Superior temporal gyrus (tissue), 1 donor: ENCODE data around the gene CCL8.

ENCODE experiments used
- DNase-seq: peaks from one replicate; pipeline ENCODE4 v3.0.0-alpha.2; 2016; ENCODE audit errors: extremely low spot score

CCL8 gene

GRCh38 chr17:34367486-34368195 lies 48.4 kb downstream of the CCL8 start:
- DNase-seq: no peak

- no peak for DNase-seq
Measured at GRCh38 chr17:34368196-34368945, 49.1 kb downstream of the CCL8 start.

DNA sequence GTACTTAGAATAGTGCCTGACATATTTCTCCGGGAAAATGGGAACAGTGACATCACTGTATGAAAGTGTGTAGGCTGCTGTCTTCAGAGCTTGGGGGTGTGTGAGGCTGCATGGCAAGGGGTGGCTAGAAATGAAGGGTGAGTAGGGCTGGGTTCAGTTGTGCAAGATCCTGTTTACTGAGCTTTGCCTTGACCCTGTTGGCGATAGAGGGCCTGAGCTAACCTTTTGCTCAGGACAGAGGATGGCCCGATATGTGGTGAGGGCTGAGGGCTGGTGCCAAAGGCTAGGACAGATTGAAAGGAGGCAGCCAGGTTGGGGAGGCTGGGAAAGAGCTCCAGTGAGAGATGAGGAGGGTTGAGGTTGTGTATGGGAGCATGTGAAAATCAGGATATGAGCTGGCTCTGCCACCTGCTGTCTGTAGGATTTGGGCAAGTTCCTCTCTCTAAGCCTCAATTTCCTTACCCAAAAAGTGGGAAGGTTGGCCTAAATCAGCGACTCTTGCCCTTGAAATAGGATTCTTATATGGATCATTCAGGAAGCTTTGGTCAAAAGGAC lies 49.8 kb downstream of the CCL8 start:
- DNase-seq: no peak

DNA sequence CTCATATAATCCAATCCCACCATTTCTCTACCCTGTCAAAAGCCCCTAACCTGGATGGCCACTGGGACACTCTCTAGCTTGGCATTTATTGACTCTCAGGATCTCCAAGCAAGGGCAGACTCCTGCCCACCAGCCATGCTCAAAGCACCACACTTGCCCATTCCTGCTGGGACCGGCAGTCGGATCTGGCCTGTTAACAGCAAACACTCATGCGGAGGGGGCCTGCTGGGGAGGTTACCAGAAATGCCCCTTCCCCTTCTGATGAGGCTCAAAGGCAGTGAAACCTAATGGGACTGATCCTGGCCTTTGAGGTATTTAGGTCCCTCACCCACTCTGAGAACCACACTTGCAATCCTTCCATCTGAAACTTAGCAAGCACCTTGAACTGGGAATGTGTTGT lies 50.3 kb downstream of the CCL8 start:
- DNase-seq: no peak

DNA sequence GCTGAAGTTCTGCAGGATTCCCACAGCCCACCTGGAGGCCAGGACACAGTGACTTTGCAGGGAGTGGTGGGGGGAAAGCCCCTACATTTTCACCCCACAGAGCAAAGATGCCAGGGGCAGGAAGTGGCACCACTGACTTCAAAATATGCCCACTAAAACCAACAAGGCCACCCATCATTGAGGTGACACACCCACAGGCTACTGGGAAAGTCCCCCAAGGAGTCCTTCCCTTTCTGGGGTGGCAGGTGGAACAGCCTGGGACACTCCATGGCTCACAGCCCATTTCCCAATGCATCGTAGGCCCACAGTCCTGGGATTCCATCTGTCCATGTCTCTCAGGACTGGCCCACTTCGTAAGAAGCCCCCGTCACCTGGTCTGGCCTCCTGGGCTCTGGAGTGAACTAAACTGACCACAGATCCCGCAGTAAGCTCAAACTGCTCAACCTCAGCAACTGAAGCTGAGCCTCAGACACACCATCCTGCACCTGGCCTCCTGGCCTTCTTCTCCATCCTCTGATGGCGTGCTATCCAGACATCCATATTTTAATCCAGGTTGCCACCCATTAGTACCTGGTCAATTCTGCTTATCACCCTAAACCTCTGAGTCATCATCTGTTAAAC lies 51.3 kb downstream of the CCL8 start:
- DNase-seq: no peak

DNA sequence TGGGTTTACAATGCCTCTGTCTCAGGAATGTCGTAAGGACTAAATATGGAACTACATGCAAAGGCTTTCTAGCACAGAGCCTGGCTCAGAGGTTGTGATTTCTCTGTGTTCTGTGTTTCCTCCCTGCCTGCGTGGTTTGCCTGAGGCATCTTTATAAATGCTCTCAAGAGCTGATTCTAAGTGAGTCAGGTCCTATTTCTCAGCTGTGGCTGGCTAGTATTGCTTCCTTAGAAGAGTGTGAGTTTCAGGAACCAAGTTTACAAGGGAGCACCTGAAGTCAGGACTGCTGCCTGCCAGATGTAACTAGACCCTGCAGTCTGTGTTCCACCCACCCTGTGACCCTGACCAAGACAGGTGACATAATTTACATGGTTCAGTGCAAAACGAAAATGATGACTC lies 51.8 kb downstream of the CCL8 start:
- peak; percentile 37 for DNase-seq
